K562 (cell line): ENCODE data around the gene CHERP.
A peak's percentile ranks its signal among the peaks of the same experiment; 100 is the strongest.

Source experiments
- CTCF ChIP-seq, 3 experiments: IDR thresholded peaks in 2 of 3; conservative IDR thresholded peaks in 1 of 3; 2 replicates each; pipeline ENCODE4 v1.5.1; 2011 to 2012; ENCODE audit warnings: low read length in 3 of 3, mild to moderate bottlenecking in 3 of 3, control low read depth in 2 of 3, improper control_type of control experiment in 1 of 3, inconsistent platforms in 1 of 3, low read depth in 1 of 3, mixed read lengths in 1 of 3, moderate library complexity in 1 of 3; ENCODE audit not compliant: insufficient read depth in 2 of 3
- ETS1 ChIP-seq: conservative IDR thresholded peaks from 2 replicates; pipeline ENCODE4 v1.6.1; 2011; ENCODE audit warnings: low read depth, mild to moderate bottlenecking, low read length; ENCODE audit not compliant: control insufficient read depth
- FOS ChIP-seq: IDR thresholded peaks from 3 replicates; pipeline ENCODE4 v1.6.1; 2011; ENCODE audit not compliant: insufficient read length; ENCODE audit errors: extremely low read depth
- GTF2F1 ChIP-seq: IDR thresholded peaks from 2 replicates; pipeline ENCODE4 v1.6.1; 2011; ENCODE audit warnings: low read depth, low read length, improper control_type of control experiment
- HDAC2 ChIP-seq: fragments of 450-650 bp; IDR thresholded peaks from 2 replicates; pipeline ENCODE4 v1.6.1; 2016; ENCODE audit warnings: mild to moderate bottlenecking
- JUND ChIP-seq, 2 experiments: IDR thresholded peaks; 2 replicates in 1 of 2; 3 replicates in 1 of 2; pipeline ENCODE4 v1.6.1; 2011; ENCODE audit warnings: borderline replicate concordance in 2 of 2, low read depth in 2 of 2, low read length in 2 of 2, improper control_type of control experiment in 1 of 2, missing biosample characterization in 1 of 2, missing genetic modification characterization in 1 of 2, missing genetic modification reagents in 1 of 2
- NFRKB ChIP-seq: fragments of 450-650 bp; IDR thresholded peaks from 2 replicates; pipeline ENCODE4 v1.6.1; 2016; ENCODE audit warnings: low read depth
- POLR2AphosphoS5 ChIP-seq: IDR thresholded peaks from 2 replicates; pipeline ENCODE4 v1.6.1; 2011; ENCODE audit warnings: mild to moderate bottlenecking, low read depth, low read length, moderate library complexity; ENCODE audit not compliant: control insufficient read depth, insufficient read depth
- POLR2G ChIP-seq: fragments of 200-400 bp; formaldehyde crosslinking; IDR thresholded peaks from 2 replicates; pipeline ENCODE4 v1.6.1; 2017; ENCODE audit warnings: low read depth, mild to moderate bottlenecking, antibody characterized with exemption, low read length, moderate library complexity
- ZNF277 ChIP-seq: fragments of 250-450 bp; sonication (Bioruptor Pico); IDR thresholded peaks from 2 replicates; pipeline ENCODE4 v1.8.0; 2022; ENCODE audit warnings: inconsistent platforms, mild to moderate bottlenecking, moderate library complexity, borderline replicate concordance
- ZNF780A ChIP-seq: fragments of 250-450 bp; sonication (Bioruptor Pico); IDR thresholded peaks from 2 replicates; pipeline ENCODE4 v1.5.0; 2021; ENCODE audit warnings: mild to moderate bottlenecking

- TF ChIP-seq ZNF780A (no peak), CTCF (IDR thresholded peaks at IDR 0.05 in 2 of 3, conservative IDR thresholded peaks at IDR 0.05 in 1 of 3; ENCODE audit: insufficient read depth in 2 of 3, low read depth in 1 of 3, low read length in 3 of 3) (no peak), ZNF277 (CRISPR knock-in tag) (no peak), POLR2AphosphoS5 (no peak), ETS1 (no peak), HDAC2 (no peak), NFRKB (no peak), GTF2F1 (no peak), JUND (IDR thresholded peaks at IDR 0.05; ENCODE audit: borderline replicate concordance, low read depth, low read length) (no peak), JUND (tag; IDR thresholded peaks at IDR 0.05; ENCODE audit: borderline replicate concordance, low read depth, low read length) (no peak), FOS (no peak), POLR2G (peak; percentile 17; the same call in 1 of the 2 replicates)
Measured at GRCh38 chr19:16575861-16576689, 33.8 kb upstream of the CHERP start.
